Keratinocyte (primary cell): ENCODE measurements around the gene SSH3. TPM values are rescaled to one million over a fixed set of nuclear protein-coding genes. Genes with fewer than 3 reads are reported as not detected.

Experiments
- DNase-seq: peaks from one replicate; pipeline ENCODE4 v3.0.0-alpha.2; 2011; ENCODE audit warnings: low read depth, missing footprints, low spot score
- FAIRE-seq: peaks from 2 replicates; lab custom pipeline; 2011; peaks lifted over from hg19 to GRCh38; lab: Jason Lieb, UNC
- H2AFZ ChIP-seq: 2 replicates; pipeline ENCODE4 v1.6.0; 2012; ENCODE audit warnings: low read length, control low read depth, inconsistent platforms; ENCODE audit not compliant: control insufficient read depth
- H3K27ac ChIP-seq: 2 replicates; pipeline ENCODE4 v1.5.1; 2011; ENCODE audit warnings: low read length; ENCODE audit not compliant: control insufficient read depth, insufficient read depth
- H3K27me3 ChIP-seq: 3 replicates; pipeline ENCODE4 v1.6.0; 2011; ENCODE audit warnings: low read length; ENCODE audit not compliant: control insufficient read depth, insufficient read depth; ENCODE audit errors: extremely low read depth
- H3K36me3 ChIP-seq, 2 experiments: 2 replicates in 1 of 2; 3 replicates in 1 of 2; pipeline ENCODE4 v1.5.1; 2011; ENCODE audit warnings: low read length in 2 of 2, mild to moderate bottlenecking in 1 of 2; ENCODE audit not compliant: control insufficient read depth in 2 of 2, insufficient read depth in 2 of 2; ENCODE audit errors: extremely low read depth in 1 of 2
- H3K4me1 ChIP-seq: 3 replicates; pipeline ENCODE4 v1.5.1; 2011; ENCODE audit warnings: low read length; ENCODE audit not compliant: control insufficient read depth, insufficient read depth; ENCODE audit errors: extremely low read depth
- H3K4me2 ChIP-seq: 3 replicates; pipeline ENCODE4 v1.6.0; 2011; ENCODE audit warnings: low read depth, low read length; ENCODE audit not compliant: control insufficient read depth, insufficient read depth; ENCODE audit errors: extremely low read depth
- H3K4me3 ChIP-seq, 3 experiments: fragments of 200-600 bp in 1 of 3; sonication (generic) in 1 of 3; 2 replicates in 2 of 3; 3 replicates in 1 of 3; pipeline ENCODE4 v1.5.1; 2011 to 2016; ENCODE audit warnings: low read length in 3 of 3, mild to moderate bottlenecking in 3 of 3, control low read depth in 2 of 3, inconsistent platforms in 1 of 3, low read depth in 1 of 3, mixed read lengths in 1 of 3, mixed run types in 1 of 3, moderate library complexity in 1 of 3; ENCODE audit not compliant: control insufficient read depth in 2 of 3, insufficient read depth in 2 of 3; ENCODE audit errors: extremely low read depth in 1 of 3
- H3K79me2 ChIP-seq: 2 replicates; pipeline ENCODE4 v1.6.0; 2012; ENCODE audit warnings: low read length; ENCODE audit not compliant: control insufficient read depth, insufficient read depth
- H3K9ac ChIP-seq: 3 replicates; pipeline ENCODE4 v1.6.0; 2011; ENCODE audit warnings: low read length; ENCODE audit not compliant: control insufficient read depth, insufficient read depth; ENCODE audit errors: extremely low read depth
- H3K9me1 ChIP-seq: 3 replicates; pipeline ENCODE4 v1.6.0; 2011; ENCODE audit warnings: low read length; ENCODE audit not compliant: control insufficient read depth, insufficient read depth; ENCODE audit errors: extremely low read depth
- H3K9me3 ChIP-seq: 2 replicates; pipeline ENCODE4 v1.5.1; 2012; ENCODE audit warnings: low read depth, low read length; ENCODE audit not compliant: control insufficient read depth
- H4K20me1 ChIP-seq: 3 replicates; pipeline ENCODE4 v1.6.0; 2011; ENCODE audit warnings: low read length; ENCODE audit not compliant: control insufficient read depth, insufficient read depth; ENCODE audit errors: extremely low read depth
- EZH2 ChIP-seq: IDR thresholded peaks from one replicate; pipeline ENCODE4 v1.6.1; 2012; ENCODE audit warnings: inconsistent platforms, mild to moderate bottlenecking, low read length, moderate library complexity
- dilution Hi-C: fragments of 300-500 bp; cut with MboI; formaldehyde crosslinking; loops from one replicate; pipeline ENCODE4 v1.7.0; 2020; ENCODE audit warnings: low sequenced_read_pairs; ENCODE audit not compliant: extremely low pct_ligation_motif_present
- polyA plus RNA-seq, 5 experiments: library from polyadenylated mRNA; depleted of rRNA in 3 of 5; stranded (reverse) in 3 of 5; stranded (forward) in 1 of 5; unstranded in 1 of 5; fragments of >200 nt; gene quantifications; 1 replicate in 1 of 5; 2 replicates in 3 of 5; 3 replicates in 1 of 5; pipeline versions ENCODE4 v1.2.1 to v1.2.3, GENCODE V29; 2011 to 2012; ENCODE audit warnings: missing spikeins in 2 of 5, low read depth in 1 of 5, low replicate concordance in 1 of 5
- TF ChIP-seq, protein P1 (sequence below), 3 experiments: IDR thresholded peaks in 1 of 3; conservative IDR thresholded peaks in 1 of 3; optimal IDR thresholded peaks in 1 of 3; 2 replicates in 2 of 3; 3 replicates in 1 of 3; pipeline versions ENCODE3 to v1.5.1; 2011; ENCODE audit warnings: low read length in 3 of 3, mild to moderate bottlenecking in 3 of 3, moderate library complexity in 2 of 3, control low read depth in 1 of 3, inconsistent platforms in 1 of 3; ENCODE audit not compliant: insufficient read depth in 2 of 3; ENCODE audit errors: extremely low read depth in 1 of 3

SSH3 gene
- polyA plus RNA-seq, 1 donor (not counting 4 experiments of a cell fraction or from before 2014, with no cell fraction given): 24.8 TPM

DNA sequence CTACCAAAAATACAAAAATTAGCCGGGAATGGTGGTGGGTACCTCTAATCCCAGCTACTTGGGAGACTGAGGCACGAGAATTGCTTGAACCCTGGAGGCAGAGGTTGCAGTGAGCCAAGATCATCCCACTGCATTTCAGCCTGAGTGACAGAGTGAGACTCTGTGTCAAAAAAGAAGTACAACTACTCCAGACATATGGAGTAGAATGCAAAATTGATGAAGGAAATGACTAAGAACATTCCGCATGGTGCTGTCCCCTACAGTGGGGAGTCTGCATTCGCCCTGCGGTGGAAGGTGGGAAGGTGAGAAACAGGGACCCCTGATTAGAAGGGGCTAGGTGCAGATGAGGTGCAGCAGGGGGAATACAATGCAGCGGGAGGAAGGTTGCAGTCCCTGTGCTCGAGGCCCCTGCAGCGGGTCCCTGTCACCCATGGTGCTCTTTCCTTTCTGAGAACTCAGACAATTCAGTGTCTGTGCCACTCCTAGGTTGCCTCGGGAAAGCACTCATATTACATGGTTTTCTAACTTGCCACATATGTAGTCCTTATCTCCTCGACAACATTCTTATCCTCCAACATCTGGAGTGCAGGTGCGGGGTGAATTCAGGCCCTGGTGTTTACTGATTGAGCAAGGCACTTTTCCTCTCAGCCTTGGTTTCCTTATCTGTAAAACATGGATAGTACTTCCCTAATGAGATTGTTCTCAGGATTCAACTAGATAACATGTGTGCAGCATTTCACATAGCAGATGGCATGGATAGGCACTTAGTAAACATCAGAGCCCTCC, 44.8 kb downstream of the SSH3 start:
- Histone ChIP-seq H3K27ac (no peak overlapping the region), H3K4me2 (no peak overlapping the region), H3K4me1 (peaks cover 31% of the 10 kb centered on the region), H3K36me3 (peaks cover 0 to 6% of the 10 kb centered on the region in 2 experiments), H3K9me1 (peaks cover 3% of the 10 kb centered on the region), H3K27me3 (no peaks in the 10 kb centered on the region), H2AFZ (no peak overlapping the region), H3K79me2 (peaks cover 8% of the 10 kb centered on the region), H3K9me3 (no peaks in the 10 kb centered on the region), H3K4me3 (no peak overlapping the region), H3K9ac (no peak overlapping the region), H4K20me1 (no peaks in the 10 kb centered on the region)
- TF ChIP-seq, protein P1, sequence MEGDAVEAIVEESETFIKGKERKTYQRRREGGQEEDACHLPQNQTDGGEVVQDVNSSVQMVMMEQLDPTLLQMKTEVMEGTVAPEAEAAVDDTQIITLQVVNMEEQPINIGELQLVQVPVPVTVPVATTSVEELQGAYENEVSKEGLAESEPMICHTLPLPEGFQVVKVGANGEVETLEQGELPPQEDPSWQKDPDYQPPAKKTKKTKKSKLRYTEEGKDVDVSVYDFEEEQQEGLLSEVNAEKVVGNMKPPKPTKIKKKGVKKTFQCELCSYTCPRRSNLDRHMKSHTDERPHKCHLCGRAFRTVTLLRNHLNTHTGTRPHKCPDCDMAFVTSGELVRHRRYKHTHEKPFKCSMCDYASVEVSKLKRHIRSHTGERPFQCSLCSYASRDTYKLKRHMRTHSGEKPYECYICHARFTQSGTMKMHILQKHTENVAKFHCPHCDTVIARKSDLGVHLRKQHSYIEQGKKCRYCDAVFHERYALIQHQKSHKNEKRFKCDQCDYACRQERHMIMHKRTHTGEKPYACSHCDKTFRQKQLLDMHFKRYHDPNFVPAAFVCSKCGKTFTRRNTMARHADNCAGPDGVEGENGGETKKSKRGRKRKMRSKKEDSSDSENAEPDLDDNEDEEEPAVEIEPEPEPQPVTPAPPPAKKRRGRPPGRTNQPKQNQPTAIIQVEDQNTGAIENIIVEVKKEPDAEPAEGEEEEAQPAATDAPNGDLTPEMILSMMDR (optimal IDR thresholded peaks at IDR 0.05 in 1 of 3, IDR thresholded peaks at IDR 0.05 in 1 of 3, conservative IDR thresholded peaks at IDR 0.05 in 1 of 3; ENCODE audit: extremely low read depth in 1 of 3, insufficient read depth in 2 of 3, low read length in 3 of 3): no peak
- no peak for TF ChIP-seq EZH2
- no peak for DNase-seq
- dilution Hi-C loops: no loop called here
- no peak for FAIRE-seq

DNA sequence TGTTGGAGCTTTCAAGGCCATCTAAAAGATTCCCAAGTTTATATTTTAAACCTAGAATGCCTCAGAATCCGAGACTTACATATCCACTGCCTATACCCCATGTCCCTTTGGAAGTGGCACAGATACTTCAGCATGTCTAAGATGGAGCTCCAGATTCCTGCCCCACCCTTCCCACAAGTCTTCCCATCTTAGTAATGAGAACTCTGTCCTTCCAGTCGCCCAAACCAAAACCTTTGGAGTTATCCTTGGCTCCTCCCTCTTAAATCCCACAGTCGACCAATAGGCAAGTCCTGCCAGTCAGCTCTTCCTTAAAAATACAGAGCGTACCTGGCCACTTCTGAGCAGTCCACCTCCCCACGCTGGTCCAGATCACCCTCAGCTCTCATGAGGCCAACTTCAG, 45.7 kb downstream of the SSH3 start:
- DNase-seq (no peak), FAIRE-seq (no peak)
- dilution Hi-C loops: no loop called here
- H3K9me3 ChIP-seq: no peaks in the 10 kb centered on the region
- H3K9me1 ChIP-seq: peaks cover 3% of the 10 kb centered on the region
- H3K27ac ChIP-seq: no peak overlapping the region
- no peak overlapping the region for H3K4me3 ChIP-seq
- H3K36me3 ChIP-seq: peaks cover 0 to 6% of the 10 kb centered on the region in 2 experiments
- H2AFZ ChIP-seq: no peak overlapping the region
- TF ChIP-seq, protein P1 (optimal IDR thresholded peaks at IDR 0.05 in 1 of 3, IDR thresholded peaks at IDR 0.05 in 1 of 3, conservative IDR thresholded peaks at IDR 0.05 in 1 of 3; ENCODE audit: extremely low read depth in 1 of 3, insufficient read depth in 2 of 3, low read length in 3 of 3): no peak
- TF ChIP-seq EZH2: no peak
- H3K4me1 ChIP-seq: peaks cover 36% of the 10 kb centered on the region
- H3K9ac ChIP-seq: no peak overlapping the region
- no peaks in the 10 kb centered on the region for H3K27me3 ChIP-seq
- H4K20me1 ChIP-seq: no peaks in the 10 kb centered on the region
- no peak overlapping the region for H3K4me2 ChIP-seq
- peaks cover 8% of the 10 kb centered on the region for H3K79me2 ChIP-seq
